Renal pelvis (tissue), 4 donors: ENCODE results near the gene KRT71. TPM values are rescaled to one million over a fixed set of nuclear protein-coding genes. Genes with fewer than 3 reads are reported as not detected.
"Not testable (repeated sequence)": the region's sequence is repeated elsewhere in the genome, so short reads cannot be mapped to it uniquely, and the experiment has no call there.

Experiments
- DNase-seq: peaks from one replicate; pipeline ENCODE4 v3.0.0-alpha.2; 2013
- polyA plus RNA-seq, 3 donors: library from polyadenylated mRNA; unstranded; fragments of 120-200 nt; gene quantifications; one replicate each; pipeline ENCODE4 v1.2.1, GENCODE V29; 2013; ENCODE audit not compliant: insufficient read length in 3 of 3

Gene KRT71
- polyA plus RNA-seq, 3 donors: not detected

DNA sequence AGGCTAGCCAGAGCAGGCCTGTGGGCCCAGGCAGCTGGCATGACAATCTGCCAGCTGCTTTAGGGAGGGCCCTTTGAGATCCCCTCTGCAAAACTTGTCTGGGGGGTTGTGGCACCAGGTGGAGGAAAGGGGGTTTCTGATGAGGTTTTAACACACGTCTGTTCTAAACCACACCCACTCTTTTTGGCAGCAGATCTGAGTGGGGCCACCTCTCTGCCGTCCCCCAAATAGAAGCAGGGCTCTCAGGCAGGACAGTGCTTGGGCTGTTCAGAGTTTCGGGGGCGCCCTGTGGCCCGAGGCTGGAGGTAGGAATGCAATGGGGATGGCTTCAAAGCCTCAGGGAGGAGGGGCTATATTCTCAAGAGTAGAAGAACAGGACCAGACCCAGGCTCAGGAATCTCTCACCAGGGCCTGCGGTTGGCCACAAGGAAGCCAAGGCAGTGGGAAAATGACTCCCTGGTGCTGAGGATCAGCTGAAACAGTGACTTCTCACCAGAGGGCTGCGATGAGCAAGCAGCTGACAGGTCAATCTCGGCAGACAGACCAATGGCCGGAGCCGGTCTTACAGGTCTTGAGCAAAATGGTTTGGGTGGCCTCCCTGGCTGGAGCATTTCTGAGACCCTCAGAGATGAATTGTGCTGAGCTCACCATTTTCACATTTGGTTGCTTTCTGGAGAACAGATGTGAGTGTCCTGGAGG lies 31.2 kb downstream of the KRT71 start:
- DNase-seq: no peak

DNA sequence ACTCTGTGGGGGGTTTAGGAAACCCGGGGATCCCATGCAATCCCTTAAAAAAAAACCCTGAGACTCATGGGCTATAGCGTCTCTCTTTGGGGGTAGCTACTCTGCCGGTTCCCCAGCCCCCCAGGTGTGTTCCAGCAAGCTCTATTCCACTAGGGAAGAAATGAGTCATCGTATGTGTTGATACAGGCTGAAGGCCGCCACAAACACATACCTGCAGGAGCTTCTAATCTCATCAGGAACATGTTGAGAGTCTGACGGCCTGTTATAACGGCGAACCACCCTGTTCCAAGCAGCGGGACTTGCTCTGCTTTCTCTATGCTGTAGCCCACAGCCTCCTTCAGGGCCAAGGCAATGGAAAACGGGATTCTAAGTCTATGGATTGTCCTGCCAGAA lies 31.8 kb downstream of the KRT71 start:
- DNase-seq: no peak

DNA sequence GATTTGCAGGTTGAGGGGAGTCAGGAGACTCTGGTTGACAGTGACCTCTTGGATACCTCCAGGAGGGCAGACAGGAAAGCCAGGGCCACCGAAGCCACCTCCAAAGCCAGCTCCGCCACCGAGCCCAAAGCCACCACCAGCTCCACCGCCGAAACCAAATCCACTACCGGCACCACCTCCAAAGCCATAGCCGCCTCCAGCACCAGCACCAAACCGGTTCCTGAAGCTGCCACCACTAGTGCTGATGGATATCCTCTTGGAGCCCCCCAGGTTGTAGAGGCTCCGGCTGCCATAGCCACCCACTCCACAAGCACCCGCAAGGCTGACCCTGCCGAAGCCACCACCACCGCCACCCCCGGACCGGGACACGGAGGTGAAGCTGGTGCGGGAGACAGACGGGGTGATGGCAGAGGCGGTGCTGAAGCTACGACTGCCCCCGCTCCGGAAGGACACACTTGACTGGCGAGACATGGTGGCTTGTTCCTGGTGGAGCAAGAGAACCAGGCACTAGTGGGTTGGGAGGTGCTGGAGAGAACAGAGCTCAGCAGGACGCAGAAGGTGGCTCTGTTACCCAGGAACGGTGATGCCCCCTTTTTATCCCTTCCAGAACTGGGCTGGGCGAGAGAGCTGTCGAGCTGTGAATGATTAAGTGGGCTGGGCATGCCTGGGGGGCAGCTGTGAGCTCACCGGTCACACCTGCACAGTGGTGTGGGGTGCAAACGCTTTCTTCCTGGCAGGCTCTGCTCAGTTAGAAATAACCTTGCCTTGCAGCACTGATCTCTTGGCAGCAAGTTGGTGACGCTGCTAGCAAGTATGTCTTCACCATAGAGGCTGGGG lies 32.9 kb downstream of the KRT71 start, which contains the start of gene KRT5:
KRT5 (minus strand) TSS at position 569 of the 837 bp plus-strand sequence; CDS start at position 471, 98 bp downstream.
- DNase-seq: no peak

DNA sequence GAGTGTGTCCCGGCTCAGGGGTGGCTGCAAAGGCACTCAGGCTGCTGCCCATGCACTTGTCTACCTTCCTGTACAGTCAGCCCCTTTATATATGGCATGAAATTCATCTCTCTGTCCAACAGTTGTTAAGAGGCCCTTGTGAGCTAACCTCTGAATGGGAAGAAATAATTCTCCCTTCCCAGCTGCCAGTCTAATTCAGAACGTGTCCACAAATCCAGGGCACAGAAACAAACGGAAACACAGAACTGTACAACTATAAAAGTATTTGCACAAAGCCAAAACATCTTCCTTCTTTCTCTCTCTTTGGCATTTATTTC lies 33.6 kb downstream of the KRT71 start:
- DNase-seq: no peak

DNA sequence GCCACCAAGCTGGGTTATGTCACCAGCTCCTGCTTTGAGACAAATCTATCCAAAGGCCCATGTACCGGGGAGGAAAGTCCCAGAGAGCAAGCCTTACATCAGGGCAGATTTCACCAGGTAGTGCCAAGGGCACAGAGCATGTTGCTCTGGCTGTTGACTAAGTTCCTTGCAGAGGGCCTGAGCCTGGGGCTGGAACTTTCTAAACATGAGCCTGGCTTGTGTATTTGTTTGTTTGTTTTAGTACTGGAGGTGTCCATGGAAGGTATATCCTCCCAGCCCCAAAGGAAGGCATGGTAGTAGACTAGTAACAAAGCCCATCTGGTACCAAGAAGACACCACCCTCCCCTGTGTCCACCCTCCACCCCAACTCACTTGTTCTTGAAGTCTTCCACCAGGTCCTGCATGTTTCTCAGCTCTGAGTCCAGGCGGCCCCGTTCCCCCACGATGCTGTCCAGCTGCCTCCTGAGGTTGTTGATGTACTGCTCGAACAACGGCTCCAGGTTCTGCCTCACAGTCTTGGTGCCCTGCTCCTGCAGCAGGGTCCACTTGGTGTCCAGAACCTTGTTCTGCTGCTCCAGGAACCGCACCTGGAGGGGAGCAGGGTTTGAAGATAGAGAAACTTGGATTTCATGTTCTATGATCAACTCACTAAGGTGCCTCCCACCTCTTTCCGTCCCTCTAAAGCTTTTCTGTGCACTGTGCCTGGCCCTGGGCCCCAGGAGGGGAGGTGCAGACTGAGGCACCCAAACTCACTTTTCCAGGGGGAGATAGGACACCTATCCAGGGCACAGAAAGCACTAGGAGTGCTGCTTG lies 34.2 kb downstream of the KRT71 start:
- DNase-seq: no peak

DNA sequence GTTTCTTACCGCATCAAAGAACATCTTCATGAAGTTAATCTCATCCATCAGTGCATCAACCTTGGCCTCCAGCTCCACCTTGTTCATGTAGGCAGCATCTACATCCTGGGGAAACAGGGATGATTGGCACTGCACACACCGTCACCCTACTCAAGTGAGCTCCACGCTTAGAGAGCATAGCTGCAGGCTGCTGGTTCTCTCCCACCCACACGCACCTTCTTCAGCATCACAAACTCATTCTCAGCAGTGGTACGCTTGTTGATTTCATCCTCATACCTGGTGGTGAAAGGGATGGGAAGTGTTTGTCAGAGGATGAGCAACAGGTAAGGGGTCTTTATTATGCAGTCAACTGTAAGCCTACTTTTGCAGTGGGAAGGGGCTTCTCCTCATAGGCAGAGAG lies 35.1 kb downstream of the KRT71 start:
- DNase-seq: no peak

DNA sequence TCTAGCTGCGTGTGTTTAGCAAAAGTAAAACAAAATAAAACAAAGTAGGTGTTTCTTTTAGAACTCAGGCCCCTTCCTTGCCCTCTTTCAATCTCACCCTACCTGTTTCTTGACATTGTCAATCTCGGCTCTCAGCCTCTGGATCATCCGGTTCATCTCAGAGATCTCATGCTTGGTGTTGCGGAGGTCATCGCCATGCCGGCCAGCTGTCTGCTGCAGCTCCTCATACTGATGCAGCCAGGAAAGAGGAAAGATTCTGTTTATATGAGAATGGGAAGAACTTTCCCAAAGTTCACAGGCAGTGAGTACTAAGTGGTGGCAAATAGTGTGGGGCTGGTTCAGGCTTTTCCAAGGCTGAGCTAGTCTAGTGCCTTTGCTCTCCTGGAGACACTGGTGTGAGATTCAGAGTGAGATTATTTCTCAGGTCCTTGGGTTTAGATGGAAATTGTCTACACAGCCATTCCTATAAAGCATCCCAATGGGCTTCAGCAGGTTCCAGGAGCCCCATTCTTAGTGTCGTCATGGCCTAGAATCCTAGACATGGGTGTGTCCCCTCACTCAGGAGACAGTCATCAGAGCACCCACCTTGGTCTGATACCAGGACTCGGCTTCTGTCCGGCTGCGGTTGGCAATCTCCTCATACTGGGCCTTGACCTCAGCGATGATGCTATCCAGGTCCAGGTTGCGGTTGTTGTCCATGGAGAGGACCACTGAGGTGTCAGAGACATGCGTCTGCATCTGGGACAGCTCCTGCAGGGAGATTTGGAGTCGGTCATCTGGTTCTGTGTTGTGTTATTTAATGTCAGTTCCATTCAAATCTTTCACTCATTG lies 35.7 kb downstream of the KRT71 start:
- no peak for DNase-seq

DNA sequence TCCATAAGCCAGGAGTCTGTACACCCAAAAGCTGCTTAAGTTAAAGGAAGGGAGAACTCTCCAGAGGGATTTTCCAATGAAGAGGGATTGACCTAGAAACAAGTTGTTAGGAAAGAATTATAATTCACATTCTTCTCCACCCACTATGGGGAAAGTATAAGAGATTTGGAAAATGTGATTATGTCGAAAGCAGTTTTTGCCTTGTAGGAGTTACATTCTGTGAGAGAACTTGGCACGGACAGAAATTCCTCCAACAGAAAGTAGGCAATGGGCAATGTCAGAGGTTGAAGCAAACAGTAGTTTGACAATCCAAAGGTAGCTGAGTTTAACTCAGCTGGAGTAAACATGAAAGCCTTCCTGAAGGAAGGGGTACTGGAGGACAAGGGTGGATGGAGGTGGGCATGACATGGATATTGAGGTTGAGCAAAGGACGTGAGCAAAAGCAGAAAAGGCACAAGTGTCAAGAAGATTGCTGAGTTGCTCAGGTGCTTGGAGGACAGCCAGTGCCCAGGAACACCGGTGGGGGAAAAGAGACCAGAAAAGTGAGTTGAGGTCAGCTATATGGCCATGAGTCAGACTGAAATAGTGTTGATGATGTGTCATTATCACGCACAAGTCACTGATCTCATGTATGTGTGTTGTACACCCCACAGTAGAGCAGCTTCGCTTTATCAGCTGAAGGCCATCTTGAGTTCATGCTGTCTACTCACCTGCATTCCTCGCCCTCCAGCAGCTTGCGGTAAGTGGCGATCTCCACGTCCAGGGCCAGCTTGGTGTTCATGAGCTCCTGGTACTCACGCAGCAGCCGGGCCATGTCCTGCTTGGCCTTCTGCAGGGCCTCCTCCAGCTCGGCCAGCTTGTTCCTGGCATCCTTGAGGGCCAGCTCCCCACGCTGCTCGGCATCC lies 36.8 kb downstream of the KRT71 start:
- DNase-seq: no peak

DNA sequence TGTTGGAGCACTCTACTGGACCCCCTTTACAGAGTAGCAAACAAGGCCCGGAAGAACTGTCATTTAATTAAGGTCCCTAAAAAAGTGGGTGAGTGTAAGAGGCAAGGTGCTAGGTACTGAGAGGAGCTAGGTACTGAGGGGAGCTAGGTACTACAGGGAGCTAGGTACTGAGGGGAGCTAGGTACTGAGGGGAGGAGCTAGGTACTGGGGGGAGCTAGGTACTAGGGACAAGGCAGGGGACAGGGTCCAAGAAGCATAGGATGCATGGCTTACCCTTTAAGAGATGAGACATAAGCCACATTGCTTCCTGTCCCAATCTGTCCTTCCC lies 37.7 kb downstream of the KRT71 start:
- DNase-seq: no peak

DNA sequence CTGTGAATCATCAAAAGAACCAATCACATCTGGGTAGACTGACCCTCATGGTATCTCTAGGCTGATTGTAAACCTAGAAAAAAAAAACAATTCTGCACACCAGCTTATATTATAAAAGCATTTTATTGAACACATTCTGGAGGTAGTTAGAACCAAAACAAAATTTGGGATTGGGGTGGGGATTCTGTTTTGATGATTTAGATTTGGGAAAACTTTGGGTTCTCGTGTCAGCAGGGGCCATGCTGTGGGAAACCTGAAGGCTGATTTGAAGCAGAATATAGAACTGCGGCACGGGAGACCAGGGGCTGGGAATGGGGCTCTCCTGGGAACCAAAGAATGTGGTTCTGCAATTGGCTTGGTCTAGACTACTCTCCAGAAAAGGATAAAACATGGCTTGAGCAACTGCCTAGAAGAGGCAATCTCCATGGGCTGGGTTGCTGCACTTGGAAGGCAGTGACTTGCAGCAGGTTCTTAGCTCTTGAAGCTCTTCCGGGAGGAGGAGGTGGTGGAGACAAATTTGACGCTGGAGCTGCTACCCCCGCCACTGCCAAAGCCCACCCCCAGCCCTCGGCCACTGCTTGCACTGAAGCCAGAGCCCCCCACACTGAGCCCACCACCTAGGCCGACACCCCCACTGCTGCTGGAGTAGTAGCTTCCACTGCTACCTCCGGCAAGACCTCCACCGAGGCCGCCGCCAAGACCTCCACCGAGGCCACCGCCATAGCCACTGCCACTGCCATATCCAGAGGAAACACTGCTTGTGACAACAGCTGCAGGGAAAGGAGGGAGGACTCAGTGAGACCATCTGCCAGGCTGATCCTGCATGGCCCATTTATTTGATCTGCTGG lies 38.2 kb downstream of the KRT71 start:
- DNase-seq: no peak

DNA sequence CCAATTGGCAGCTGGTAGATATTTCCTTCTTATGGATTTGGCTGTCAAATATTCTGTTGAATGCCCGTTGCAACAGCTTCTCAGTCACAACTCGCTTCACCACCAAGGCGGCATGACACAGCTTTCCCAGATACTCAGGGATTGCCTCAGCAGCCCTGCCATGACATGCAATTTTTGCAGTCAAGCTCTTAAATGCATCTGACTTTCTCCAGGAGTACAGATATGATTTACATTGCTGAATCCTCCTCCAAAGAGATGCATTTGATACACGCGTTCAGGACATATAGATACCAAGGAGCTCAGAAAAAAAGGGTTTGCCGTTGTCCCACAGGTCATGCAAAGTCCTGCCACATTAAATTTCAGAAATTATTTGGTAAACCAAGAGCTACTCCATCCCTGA lies 39.2 kb downstream of the KRT71 start:
- DNase-seq: no peak

DNA sequence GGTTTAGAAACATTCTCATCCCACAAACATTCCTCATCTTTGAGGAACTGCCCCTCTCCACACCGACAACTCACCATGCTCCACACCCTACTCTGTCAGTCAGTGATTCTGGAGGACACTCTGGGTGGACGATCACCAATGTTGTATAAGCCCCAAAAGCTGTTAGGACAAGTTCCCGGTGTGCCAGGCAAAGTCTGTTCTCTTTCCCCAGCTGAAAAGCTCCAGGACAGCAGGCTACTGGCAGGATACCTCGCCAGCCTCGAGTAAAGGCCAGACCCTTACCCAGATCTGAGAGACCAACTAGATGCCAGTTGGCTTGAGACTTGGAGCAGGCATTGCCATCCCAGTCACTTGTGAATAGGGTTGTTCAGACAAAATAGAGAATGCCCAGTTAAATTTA lies 44.7 kb downstream of the KRT71 start:
- DNase-seq: no peak

DNA sequence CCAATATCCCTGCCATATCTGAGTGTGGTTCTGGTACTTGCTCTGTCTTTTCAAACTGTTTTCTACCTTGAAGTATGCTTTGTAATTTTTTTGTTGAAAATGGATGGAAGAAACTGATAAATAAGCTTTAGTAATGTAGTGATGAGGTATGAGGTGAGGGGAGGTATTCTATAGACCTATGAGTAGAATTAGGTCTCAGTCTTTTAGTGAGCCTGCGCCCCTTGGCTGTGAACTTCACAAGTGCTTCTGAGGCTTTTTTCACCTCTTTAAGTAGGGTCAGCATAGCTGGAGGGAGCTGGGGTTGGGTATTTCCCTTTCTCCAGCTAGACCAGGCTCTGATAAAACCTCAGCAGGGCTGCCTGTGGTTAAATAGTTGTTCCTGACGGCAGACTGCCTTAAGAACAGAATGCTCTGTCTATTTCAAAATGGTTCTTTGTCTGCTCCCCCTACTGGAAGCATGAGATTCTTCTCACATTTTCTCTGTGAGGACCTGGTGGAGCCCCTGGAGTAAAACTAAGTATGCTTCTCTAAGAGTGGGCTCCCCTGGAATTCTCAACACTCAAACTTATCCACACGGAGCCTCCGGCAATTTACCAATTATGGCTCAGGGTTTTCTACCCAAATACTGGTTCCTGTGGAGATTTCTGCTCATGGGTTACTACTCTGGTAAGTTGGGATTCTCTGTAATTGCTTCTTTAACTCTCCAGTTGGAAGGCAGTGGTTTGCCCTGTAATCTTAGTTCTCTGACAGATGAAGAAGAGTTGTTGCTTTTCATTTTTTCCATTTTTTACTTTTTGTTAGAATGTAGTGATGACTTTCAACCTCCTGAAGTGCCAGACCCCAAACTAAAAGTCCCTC lies 45.9 kb downstream of the KRT71 start:
- DNase-seq: peak; percentile 20

DNA sequence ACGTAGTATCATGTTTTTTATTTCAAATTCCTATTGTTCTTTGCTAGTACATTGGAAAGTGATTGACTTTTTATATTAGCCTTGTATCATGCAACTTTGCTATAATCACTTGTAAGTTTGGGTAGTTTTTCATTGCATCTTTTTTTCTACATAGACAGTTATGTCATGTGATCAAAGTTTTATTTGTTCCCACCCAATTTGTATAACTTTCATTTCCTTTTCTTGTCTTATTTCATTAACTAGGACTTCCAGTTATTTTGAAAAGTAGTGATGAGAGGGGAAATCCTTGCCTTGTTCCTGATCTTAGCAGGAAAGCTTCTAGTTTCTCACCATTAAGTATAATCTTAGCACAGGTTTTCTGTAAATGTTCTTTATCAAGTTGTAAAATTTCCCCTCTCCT lies 50.1 kb downstream of the KRT71 start:
- no peak for DNase-seq

DNA sequence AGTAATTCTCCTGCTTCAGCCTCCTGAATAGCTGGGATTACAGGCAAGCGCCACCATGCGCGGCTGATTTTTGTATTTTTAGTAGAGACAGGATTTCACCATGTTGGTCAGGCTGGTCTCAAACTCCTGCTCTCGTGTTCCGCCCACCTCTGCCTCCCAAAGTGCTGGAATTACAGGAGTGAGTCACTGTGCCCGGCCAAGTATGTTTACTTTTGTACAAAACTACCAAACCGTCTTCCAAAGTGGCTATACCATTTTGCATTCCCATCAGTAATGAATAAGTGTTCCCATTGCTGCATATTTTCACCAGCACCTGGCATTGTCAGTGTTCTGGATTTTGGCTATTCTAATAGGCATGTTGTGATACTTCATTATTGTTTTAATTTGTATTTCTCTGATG lies 51.5 kb downstream of the KRT71 start:
- no peak for DNase-seq

DNA sequence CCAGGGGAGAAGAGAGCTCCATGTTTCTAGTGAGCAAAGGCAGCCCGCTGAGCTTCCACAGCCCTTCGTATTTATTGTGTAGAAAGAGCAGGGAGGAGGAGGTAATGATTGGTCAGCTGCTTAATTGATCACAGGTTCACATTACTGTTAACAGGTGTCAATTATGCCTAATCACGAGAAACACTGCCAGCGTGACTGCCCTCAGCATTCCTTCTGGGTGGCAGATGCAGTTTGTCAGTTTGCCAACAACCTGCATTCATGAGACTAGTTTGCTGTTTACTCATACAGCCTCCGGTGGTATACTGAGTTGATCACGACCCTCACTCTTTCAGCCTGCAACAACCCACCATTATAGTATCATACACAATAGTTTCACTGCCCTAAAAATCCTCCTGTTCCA lies 52.4 kb downstream of the KRT71 start:
- DNase-seq: not testable (repeated sequence)

DNA sequence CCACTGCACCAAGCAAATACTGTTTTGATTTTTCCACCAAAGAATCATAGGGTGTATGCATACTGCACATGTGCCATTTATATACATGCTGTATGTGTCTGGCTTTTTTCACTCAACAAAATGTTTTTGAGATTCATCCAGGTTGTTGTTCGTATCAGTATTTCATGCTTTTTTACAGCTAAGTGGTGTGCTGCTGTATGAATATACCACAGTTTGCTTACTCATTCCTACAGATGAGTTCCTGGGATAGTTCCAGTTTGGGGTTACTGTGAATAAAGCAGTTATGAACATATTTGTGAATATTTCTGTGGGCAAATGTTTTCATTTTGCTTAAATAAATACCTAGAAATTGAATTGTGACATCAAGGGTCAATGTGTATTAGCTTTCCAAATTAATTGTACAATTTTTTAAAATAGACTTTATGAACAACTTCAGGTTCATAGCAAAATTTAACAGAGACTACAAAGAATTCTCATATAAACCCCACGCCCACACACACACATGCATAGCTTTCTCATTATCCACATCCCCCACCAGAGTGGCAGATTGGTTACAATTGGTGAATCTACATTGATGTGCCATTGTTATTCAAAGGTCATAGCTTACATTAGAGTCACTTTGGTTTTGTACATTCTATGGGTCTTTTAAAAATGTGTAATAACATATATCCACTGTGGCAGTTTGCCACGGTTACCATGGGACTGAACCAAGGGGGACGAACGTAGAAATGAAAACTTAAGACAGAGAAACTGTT lies 53.0 kb downstream of the KRT71 start:
- no peak for DNase-seq

DNA sequence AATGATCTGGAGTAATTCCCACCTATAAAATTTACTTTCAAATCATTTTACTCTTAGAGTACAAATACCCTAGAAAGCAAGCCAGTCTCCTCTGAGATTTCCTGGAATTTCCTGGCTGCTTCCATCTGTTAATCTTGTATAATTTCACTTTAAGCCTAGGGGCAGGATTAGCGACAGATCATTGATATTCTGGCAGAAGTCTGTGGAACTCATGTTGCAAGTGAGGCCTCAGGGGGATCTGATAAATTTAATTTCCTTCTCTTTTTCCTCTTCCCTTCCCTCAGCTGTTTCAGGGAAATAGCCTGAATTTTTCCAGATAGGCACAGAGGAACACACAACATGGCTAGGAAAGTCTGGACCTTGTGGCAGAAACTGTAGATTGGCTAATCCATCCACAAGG lies 54.0 kb downstream of the KRT71 start:
- DNase-seq: no peak
